B cell (primary cell): ENCODE results near the gene MID1IP1. TPM values are rescaled to one million over a fixed set of nuclear protein-coding genes. Genes with fewer than 3 reads are reported as not detected.

Experiments used
- ATAC-seq: fragments of 200-7000 bp; cut with Tn5 transposase; one replicate; pipeline ENCODE4 v1.10.0; 2021; ENCODE audit warnings: low read depth, mild to moderate bottlenecking, moderate number of reproducible peaks, moderate library complexity
- CTCF ChIA-PET: fragments of 350-600 bp; sonication (Branson Sonifier 250); formaldehyde crosslinking; loops from one replicate; lab custom pipeline; 2021; ENCODE audit warnings: antibody characterized with exemption, inconsistent platforms; lab: Charles Lee
- POLR2A ChIA-PET: fragments of 350-600 bp; sonication (Branson Sonifier 250); formaldehyde crosslinking; loops from one replicate; lab custom pipeline; 2021; ENCODE audit warnings: antibody characterized with exemption; lab: Charles Lee
- DNase-seq: peaks from one replicate; pipeline ENCODE4 v3.0.0; 2013
- H2AFZ ChIP-seq: 2 replicates; pipeline ENCODE4 v1.6.1; 2012; ENCODE audit warnings: mild to moderate bottlenecking, low read depth, low read length; ENCODE audit not compliant: insufficient read depth, poor library complexity, severe bottlenecking
- H3K27ac ChIP-seq, 2 donors: 1 replicate in 1 of 2; 2 replicates in 1 of 2; pipeline ENCODE4 v1.5.1; 2012 to 2013; ENCODE audit warnings: low read length in 2 of 2, mild to moderate bottlenecking in 2 of 2, moderate library complexity in 1 of 2
- H3K27me3 ChIP-seq, 4 experiments: fragments of 200-600 bp in 1 of 4; sonication (generic) in 1 of 4; replicated peaks in 1 of 4; 1 replicate in 2 of 4; 2 replicates in 2 of 4; pipeline versions ENCODE4 v1.6.1 to v1.7.0; 2013 to 2016; ENCODE audit warnings: low read length in 3 of 4, mild to moderate bottlenecking in 2 of 4, mixed read lengths in 1 of 4, moderate library complexity in 1 of 4; ENCODE audit not compliant: insufficient read depth in 4 of 4, control insufficient read depth in 3 of 4; ENCODE audit errors: control extremely low read depth in 1 of 4
- H3K36me3 ChIP-seq, 2 experiments: replicated peaks in 1 of 2; 1 replicate in 1 of 2; 2 replicates in 1 of 2; pipeline versions ENCODE4 v1.6.1 to v1.7.1; 2013; ENCODE audit warnings: low read length in 1 of 2; ENCODE audit not compliant: insufficient read depth in 2 of 2, control insufficient read depth in 1 of 2; ENCODE audit errors: control extremely low read depth in 1 of 2, extremely low read depth in 1 of 2
- H3K4me1 ChIP-seq, 2 donors: fragments of 200-600 bp in 1 of 2; sonication (generic) in 1 of 2; 1 replicate in 1 of 2; 2 replicates in 1 of 2; pipeline versions ENCODE4 v1.5.1 to v1.6.1; 2013 to 2017; ENCODE audit warnings: low read length in 2 of 2; ENCODE audit not compliant: control insufficient read depth in 2 of 2, insufficient read depth in 2 of 2
- H3K4me2 ChIP-seq: replicated peaks from 2 replicates; pipeline ENCODE3; 2012; ENCODE audit warnings: mild to moderate bottlenecking, low read depth, low read length; ENCODE audit not compliant: poor library complexity, severe bottlenecking
- H3K4me3 ChIP-seq, 5 experiments: fragments of 200-600 bp in 1 of 5; sonication (generic) in 1 of 5; 1 replicate in 3 of 5; 2 replicates in 2 of 5; pipeline versions ENCODE4 v1.5.1 to v1.7.0; 2011 to 2016; ENCODE audit warnings: low read length in 4 of 5, mild to moderate bottlenecking in 4 of 5, low read depth in 2 of 5, control low read depth in 1 of 5, moderate library complexity in 1 of 5; ENCODE audit not compliant: insufficient read depth in 1 of 5; ENCODE audit errors: control extremely low read depth in 1 of 5, extremely low read depth in 1 of 5
- H3K79me2 ChIP-seq: fragments of 200-600 bp; sonication (generic); one replicate; pipeline ENCODE4 v1.6.0; 2016; ENCODE audit warnings: low read length; ENCODE audit not compliant: control insufficient read depth, insufficient read depth
- H3K9ac ChIP-seq: fragments of 200-600 bp; sonication (generic); 2 replicates; pipeline ENCODE4 v1.6.1; 2017; ENCODE audit warnings: mild to moderate bottlenecking, low read length, moderate library complexity
- H3K9me3 ChIP-seq, 3 donors: one replicate each; pipeline versions ENCODE4 v1.6.1 to v1.7.1; 2013; ENCODE audit warnings: low read length in 2 of 3; ENCODE audit not compliant: control insufficient read depth in 2 of 3, insufficient read depth in 1 of 3; ENCODE audit errors: control extremely low read depth in 1 of 3
- H4K20me1 ChIP-seq: 2 replicates; pipeline ENCODE4 v1.6.0; 2012; ENCODE audit warnings: mild to moderate bottlenecking, low read length; ENCODE audit not compliant: insufficient read depth, control insufficient read depth, poor library complexity, severe bottlenecking
- H3K27ac Mint-ChIP-seq: one replicate; pipeline ENCODE4 v1.8.0; 2021; ENCODE audit warnings: mixed read lengths
- H3K27me3 Mint-ChIP-seq: one replicate; pipeline ENCODE4 v1.8.0; 2021; ENCODE audit warnings: mixed read lengths
- H3K4me1 Mint-ChIP-seq: one replicate; pipeline ENCODE4 v1.8.0; 2021; ENCODE audit warnings: mixed read lengths
- H3K4me3 Mint-ChIP-seq: one replicate; pipeline ENCODE4 v1.8.0; 2021; ENCODE audit warnings: mixed read lengths
- H3K9me3 Mint-ChIP-seq: one replicate; pipeline ENCODE4 v1.8.0; 2022; ENCODE audit warnings: mixed read lengths; ENCODE audit not compliant: insufficient read depth
- CTCF ChIP-seq: fragments of 200-600 bp; IDR thresholded peaks from one replicate; pipeline ENCODE4 v1.8.0; 2022; ENCODE audit warnings: antibody characterized with exemption, mild to moderate bottlenecking
- EZH2 ChIP-seq: IDR thresholded peaks from 2 replicates; pipeline ENCODE4 v1.6.1; 2012; ENCODE audit warnings: borderline replicate concordance, low read depth, mild to moderate bottlenecking, moderate library complexity, low read length; ENCODE audit not compliant: insufficient read depth, poor library complexity, severe bottlenecking
- WGBS: methylation state at CpG from one replicate; pipeline ENCODE4 v1.1.5; 2013; ENCODE audit warnings: missing lambda C conversion rate; ENCODE audit not compliant: insufficient coverage; 5-methylcytosine and 5-hydroxymethylcytosine counted together
- intact Hi-C: fragments of 100-400 bp; cut with micrococcal nuclease; formaldehyde crosslinking; loops from one replicate; pipeline ENCODE4 v1.10.0; 2022
- polyA plus RNA-seq: library from polyadenylated mRNA; depleted of rRNA; stranded (reverse); fragments of >200 nt; gene quantifications from 2 replicates; pipeline ENCODE4 v1.2.3, GENCODE V29; 2012
- total RNA-seq, 2 donors: library from RNA; stranded (reverse); fragments of 120-200 nt in 1 of 2; gene quantifications; 1 replicate in 1 of 2; 2 replicates in 1 of 2; pipeline versions ENCODE4 v1.2.3 to v1.2.4, GENCODE V29; 2013 to 2022

Gene MID1IP1
- total and polyA plus RNA-seq, 2 donors (not counting 1 experiment from before 2014, with no cell fraction given), result 28.2 to 46.2 TPM

GRCh38 chrX:38845426-38845825, 44.2 kb downstream of the MID1IP1 start:
- TF ChIP-seq CTCF (no peak), EZH2 (no peak)
- Histone ChIP-seq H3K9me3 (no peaks in the 10 kb centered on the region), H3K36me3 (no peaks in the 10 kb centered on the region), H4K20me1 (no peaks in the 10 kb centered on the region), H3K4me3 (no peak overlapping the region), H3K9ac (no peak overlapping the region), H3K4me2 (no peak overlapping the region), H3K27me3 (no peaks in the 10 kb centered on the region), H3K27ac (no peak overlapping the region), H3K79me2 (no peaks in the 10 kb centered on the region), H2AFZ (no peak overlapping the region), H3K4me1 (no peaks in the 10 kb centered on the region)
- H3K9me3 Mint-ChIP-seq, result no peaks in the 10 kb centered on the region
- no peak overlapping the region for H3K27ac Mint-ChIP-seq
- intact Hi-C loops, result no loop called here
- ChIA-PET POLR2A (no interaction called here), CTCF (no interaction called here)
- no CpG with 5 or more reads among the region's 4 CpGs for WGBS
- H3K4me3 Mint-ChIP-seq, result no peak overlapping the region
- DNase-seq (no peak), ATAC-seq (no peak)
- H3K4me1 Mint-ChIP-seq, result peaks cover 8% of the 10 kb centered on the region
- H3K27me3 Mint-ChIP-seq, result no peaks in the 10 kb centered on the region

- H3K27me3 Mint-ChIP-seq, result no peaks in the 10 kb centered on the region
- no peak overlapping the region for H2AFZ ChIP-seq
- H3K9me3 ChIP-seq, result no peaks in the 10 kb centered on the region
- ATAC-seq, result no peak
- H3K4me3 Mint-ChIP-seq, result no peak overlapping the region
- no peak overlapping the region for H3K4me2 ChIP-seq
- H3K4me3 ChIP-seq, result no peak overlapping the region
- no CpG with 5 or more reads among the region's 5 CpGs for WGBS
- H3K36me3 ChIP-seq, result no peaks in the 10 kb centered on the region
- H3K9ac ChIP-seq, result no peak overlapping the region
- H3K4me1 ChIP-seq, result no peaks in the 10 kb centered on the region
- no peak for TF ChIP-seq EZH2
- TF ChIP-seq CTCF, result no peak
- CTCF ChIA-PET, result no interaction called here
- no peak overlapping the region for H3K27ac ChIP-seq
- H3K4me1 Mint-ChIP-seq, result peaks cover 8% of the 10 kb centered on the region
- POLR2A ChIA-PET, result no interaction called here
- H4K20me1 ChIP-seq, result no peaks in the 10 kb centered on the region
- H3K79me2 ChIP-seq, result no peaks in the 10 kb centered on the region
- H3K27me3 ChIP-seq, result no peaks in the 10 kb centered on the region
- DNase-seq, result no peak
- no peaks in the 10 kb centered on the region for H3K9me3 Mint-ChIP-seq
- H3K27ac Mint-ChIP-seq, result no peak overlapping the region
- intact Hi-C loops, result no loop called here
These were observed 46.1 kb downstream of the MID1IP1 start for GRCh38 chrX:38847206-38847902.
